ENCODE data around the gene SPINT2. TPM values are rescaled to one million over a fixed set of nuclear protein-coding genes. Genes with fewer than 3 reads are reported as not detected.

The SPINT2 gene
- total RNA-seq, 1 experiment from 2014 or later: not detected

GRCh38 chr19:38309615-38310278, 45.4 kb downstream of the SPINT2 start:
- BruUV-seq (replicated peaks): no TSS peak
- no peak overlapping the region for H3K27ac ChIP-seq (ENCODE audit: low read depth, low read length, poor library complexity, severe bottlenecking)
- peaks cover 2% of the 10 kb centered on the region for H3K4me1 ChIP-seq (ENCODE audit: insufficient read depth, low read length, poor library complexity, severe bottlenecking)
- no peaks in the 10 kb centered on the region for H3K27me3 ChIP-seq (replicated peaks; ENCODE audit: insufficient read depth, low read depth, low read length, poor library complexity)
- H3K36me3 ChIP-seq (ENCODE audit: insufficient read depth, low read length, poor library complexity, severe bottlenecking): no peaks in the 10 kb centered on the region
- no peak for TF ChIP-seq EZH2 (IDR thresholded peaks at IDR 0.05; ENCODE audit: borderline replicate concordance, low read depth, low read length, poor library complexity, severe bottlenecking)
- TF ChIP-seq, protein P1, sequence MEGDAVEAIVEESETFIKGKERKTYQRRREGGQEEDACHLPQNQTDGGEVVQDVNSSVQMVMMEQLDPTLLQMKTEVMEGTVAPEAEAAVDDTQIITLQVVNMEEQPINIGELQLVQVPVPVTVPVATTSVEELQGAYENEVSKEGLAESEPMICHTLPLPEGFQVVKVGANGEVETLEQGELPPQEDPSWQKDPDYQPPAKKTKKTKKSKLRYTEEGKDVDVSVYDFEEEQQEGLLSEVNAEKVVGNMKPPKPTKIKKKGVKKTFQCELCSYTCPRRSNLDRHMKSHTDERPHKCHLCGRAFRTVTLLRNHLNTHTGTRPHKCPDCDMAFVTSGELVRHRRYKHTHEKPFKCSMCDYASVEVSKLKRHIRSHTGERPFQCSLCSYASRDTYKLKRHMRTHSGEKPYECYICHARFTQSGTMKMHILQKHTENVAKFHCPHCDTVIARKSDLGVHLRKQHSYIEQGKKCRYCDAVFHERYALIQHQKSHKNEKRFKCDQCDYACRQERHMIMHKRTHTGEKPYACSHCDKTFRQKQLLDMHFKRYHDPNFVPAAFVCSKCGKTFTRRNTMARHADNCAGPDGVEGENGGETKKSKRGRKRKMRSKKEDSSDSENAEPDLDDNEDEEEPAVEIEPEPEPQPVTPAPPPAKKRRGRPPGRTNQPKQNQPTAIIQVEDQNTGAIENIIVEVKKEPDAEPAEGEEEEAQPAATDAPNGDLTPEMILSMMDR (conservative IDR thresholded peaks at IDR 0.05; ENCODE audit: low read depth, low read length): no peak
- DNase-seq (ENCODE audit: low spot score): no peak
- CTCF ChIA-PET: interaction anchor here (0.6 kb wide), 1 partner anchor 74 kb away, joined by 9 read pairs; no protein-coding TSS in a partner anchor
- POLR2A ChIA-PET (ENCODE audit: low non-redundant PET): no interaction called here
- H3K4me3 ChIP-seq (ENCODE audit: low read depth, low read length, poor library complexity, severe bottlenecking): no peak overlapping the region
- H3K9me3 ChIP-seq (ENCODE audit: low read depth, low read length, poor library complexity, severe bottlenecking): no peaks in the 10 kb centered on the region
- intact Hi-C loops (cut with micrococcal nuclease; ENCODE audit: unreplicated experiment): no loop called here

DNA sequence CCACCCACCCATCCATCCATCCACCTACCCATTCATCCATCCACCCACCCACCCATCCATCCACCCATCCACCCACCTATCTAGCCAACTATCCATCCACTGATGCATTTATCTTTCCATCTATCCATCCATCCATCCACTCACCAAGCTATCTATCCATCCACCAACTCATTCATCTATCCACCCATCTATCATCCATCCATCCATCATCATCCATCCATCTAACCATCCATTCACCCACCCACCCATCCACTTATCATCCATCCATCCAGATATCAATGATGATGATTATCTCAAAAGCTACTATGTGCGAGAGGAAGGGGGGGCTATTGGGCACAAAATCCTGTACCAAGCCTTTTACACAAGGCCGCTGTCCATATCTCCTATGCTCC, 45.9 kb downstream of the SPINT2 start:
- ChIA-PET CTCF (no interaction called here), POLR2A (ENCODE audit: low non-redundant PET) (interaction anchor here (0.6 kb wide), 1 partner anchor 78 kb away, joined by 3 read pairs; no protein-coding TSS in a partner anchor)
- Histone ChIP-seq H3K27me3 (replicated peaks; ENCODE audit: insufficient read depth, low read depth, low read length, poor library complexity) (no peaks in the 10 kb centered on the region), H3K9me3 (ENCODE audit: low read depth, low read length, poor library complexity, severe bottlenecking) (no peaks in the 10 kb centered on the region), H3K36me3 (ENCODE audit: insufficient read depth, low read length, poor library complexity, severe bottlenecking) (no peaks in the 10 kb centered on the region), H3K4me1 (ENCODE audit: insufficient read depth, low read length, poor library complexity, severe bottlenecking) (peaks cover 7% of the 10 kb centered on the region), H3K27ac (ENCODE audit: low read depth, low read length, poor library complexity, severe bottlenecking) (no peak overlapping the region), H3K4me3 (ENCODE audit: low read depth, low read length, poor library complexity, severe bottlenecking) (no peak overlapping the region)
- no peak for DNase-seq (ENCODE audit: low spot score)
- TF ChIP-seq, protein P1 (conservative IDR thresholded peaks at IDR 0.05; ENCODE audit: low read depth, low read length): no peak
- no peak for TF ChIP-seq EZH2 (IDR thresholded peaks at IDR 0.05; ENCODE audit: borderline replicate concordance, low read depth, low read length, poor library complexity, severe bottlenecking)
- BruUV-seq (replicated peaks): no TSS peak
- intact Hi-C loops (cut with micrococcal nuclease; ENCODE audit: unreplicated experiment): no loop called here

GRCh38 chr19:38310986-38311385, 46.6 kb downstream of the SPINT2 start:
- Histone ChIP-seq H3K36me3 (ENCODE audit: insufficient read depth, low read length, poor library complexity, severe bottlenecking) (no peaks in the 10 kb centered on the region), H3K27ac (ENCODE audit: low read depth, low read length, poor library complexity, severe bottlenecking) (no peak overlapping the region), H3K9me3 (ENCODE audit: low read depth, low read length, poor library complexity, severe bottlenecking) (no peaks in the 10 kb centered on the region), H3K4me1 (ENCODE audit: insufficient read depth, low read length, poor library complexity, severe bottlenecking) (peaks cover 8% of the 10 kb centered on the region), H3K4me3 (ENCODE audit: low read depth, low read length, poor library complexity, severe bottlenecking) (no peak overlapping the region), H3K27me3 (replicated peaks; ENCODE audit: insufficient read depth, low read depth, low read length, poor library complexity) (no peaks in the 10 kb centered on the region)
- TF ChIP-seq, protein P1 (conservative IDR thresholded peaks at IDR 0.05; ENCODE audit: low read depth, low read length): no peak
- TF ChIP-seq EZH2 (IDR thresholded peaks at IDR 0.05; ENCODE audit: borderline replicate concordance, low read depth, low read length, poor library complexity, severe bottlenecking): no peak
- no peak for DNase-seq (ENCODE audit: low spot score)
- ChIA-PET POLR2A (ENCODE audit: low non-redundant PET) (no interaction called here), CTCF (no interaction called here)
- intact Hi-C loops (cut with micrococcal nuclease; ENCODE audit: unreplicated experiment): no loop called here
- no TSS peak for BruUV-seq (replicated peaks)

Measured in A673 (cell line).